A673 (cell line): ENCODE results near the gene FBLN1. TPM values are rescaled to one million over a fixed set of nuclear protein-coding genes. Genes with fewer than 3 reads are reported as not detected.

ENCODE experiments used
- BruUV-seq: library from RNA; stranded (reverse); fragments of 400-500 nt; replicated peaks from 2 replicates; lab custom pipeline; 2021; lab: Mats Ljungman, UMichigan
- CTCF ChIA-PET: fragments of 300-600 bp; sonication (Branson Sonifier 250); formaldehyde crosslinking; loops from one replicate; lab custom pipeline; 2022; ENCODE audit warnings: antibody characterized with exemption; lab: Charles Lee
- POLR2A ChIA-PET: fragments of 300-600 bp; sonication (Branson Sonifier 250); formaldehyde crosslinking; loops from one replicate; lab custom pipeline; 2022; ENCODE audit warnings: antibody characterized with exemption; ENCODE audit not compliant: low non-redundant PET; lab: Charles Lee
- DNase-seq: peaks from one replicate; pipeline ENCODE4 v3.0.0-alpha.2; 2015; ENCODE audit warnings: low spot score
- H3K27ac ChIP-seq: fragments of 200-600 bp; sonication (generic); 2 replicates; pipeline ENCODE4 v1.5.1; 2016; ENCODE audit warnings: mixed run types, low read depth, mild to moderate bottlenecking, mixed read lengths, antibody characterized with exemption, low read length; ENCODE audit not compliant: poor library complexity, severe bottlenecking
- H3K27me3 ChIP-seq: fragments of 200-600 bp; sonication (generic); replicated peaks from 2 replicates; pipeline ENCODE4 v1.6.1; 2017; ENCODE audit warnings: mixed run types, low read depth, mild to moderate bottlenecking, mixed read lengths, antibody characterized with exemption, low read length; ENCODE audit not compliant: insufficient read depth, poor library complexity
- H3K36me3 ChIP-seq: fragments of 200-600 bp; sonication (generic); 2 replicates; pipeline ENCODE4 v1.6.1; 2016; ENCODE audit warnings: mixed run types, mild to moderate bottlenecking, mixed read lengths, antibody characterized with exemption, low read length; ENCODE audit not compliant: insufficient read depth, poor library complexity, severe bottlenecking
- H3K4me1 ChIP-seq: fragments of 200-600 bp; sonication (generic); 2 replicates; pipeline ENCODE4 v1.6.1; 2017; ENCODE audit warnings: mixed run types, mild to moderate bottlenecking, mixed read lengths, antibody characterized with exemption, low read length; ENCODE audit not compliant: insufficient read depth, poor library complexity, severe bottlenecking
- H3K4me3 ChIP-seq: fragments of 200-600 bp; sonication (generic); 2 replicates; pipeline ENCODE4 v1.5.1; 2016; ENCODE audit warnings: low read depth, mixed run types, mild to moderate bottlenecking, mixed read lengths, low read length; ENCODE audit not compliant: poor library complexity, severe bottlenecking
- H3K9me3 ChIP-seq: fragments of 200-600 bp; sonication (generic); 2 replicates; pipeline ENCODE4 v1.6.1; 2016; ENCODE audit warnings: mixed run types, low read depth, mild to moderate bottlenecking, mixed read lengths, antibody characterized with exemption, low read length; ENCODE audit not compliant: poor library complexity, severe bottlenecking
- EZH2 ChIP-seq: fragments of 200-600 bp; sonication (generic); IDR thresholded peaks from 2 replicates; pipeline ENCODE4 v1.6.1; 2017; ENCODE audit warnings: borderline replicate concordance, low read depth, mild to moderate bottlenecking, mixed read lengths, antibody characterized with exemption, low read length; ENCODE audit not compliant: poor library complexity, severe bottlenecking
- intact Hi-C: fragments of 100-400 bp; cut with micrococcal nuclease; formaldehyde crosslinking; loops from one replicate; pipeline ENCODE4 v1.10.0; 2022; ENCODE audit not compliant: unreplicated experiment
- total RNA-seq: library from RNA; stranded (reverse); gene quantifications from 2 replicates; pipeline ENCODE4 v1.2.3, GENCODE V29; 2021
- TF ChIP-seq, protein P1 (sequence below): fragments of 300-800, 200-600 bp; sonication (generic); conservative IDR thresholded peaks from 2 replicates; pipeline ENCODE4 v1.5.1; 2017; ENCODE audit warnings: low read depth, mild to moderate bottlenecking, antibody characterized with exemption, low read length, moderate library complexity, mixed read lengths

FBLN1 gene
- total RNA-seq, 1 experiment from 2014 or later, result 96.4 TPM

DNA sequence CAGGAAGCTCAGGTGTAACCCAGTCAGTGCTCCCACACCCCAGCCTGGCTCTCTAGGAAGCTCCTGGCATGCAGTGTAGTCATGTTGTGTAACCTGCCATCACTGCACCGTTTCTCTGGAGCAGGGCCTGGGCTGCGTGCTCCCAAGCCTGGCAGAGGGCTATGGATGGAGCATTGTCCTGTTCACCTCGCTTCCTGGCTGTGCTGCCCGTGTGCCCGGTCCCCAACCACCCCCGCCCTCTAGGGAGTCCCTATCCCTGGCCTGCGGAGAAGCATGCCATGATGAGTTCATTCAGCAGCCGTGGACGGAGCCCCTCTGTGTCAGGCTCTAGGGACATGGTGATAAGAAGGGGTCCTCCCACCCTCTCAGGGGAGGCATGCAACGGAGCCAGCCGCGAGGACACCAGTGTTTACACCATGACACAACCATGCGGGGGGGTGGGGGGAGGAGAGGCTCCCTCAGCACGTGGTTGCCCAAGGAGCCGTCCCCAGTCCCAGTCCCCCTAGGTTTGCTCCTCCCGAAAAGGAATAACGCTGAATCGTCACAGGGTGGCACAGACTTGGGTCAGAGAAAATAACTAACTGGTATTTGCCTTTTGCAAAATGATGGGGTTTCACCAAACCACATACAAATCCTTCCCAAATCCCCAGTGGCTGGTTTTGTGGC is 73.1 kb downstream of the FBLN1 start:
- CTCF ChIA-PET, result no interaction called here
- H3K9me3 ChIP-seq, result peaks cover 4% of the 10 kb centered on the region
- no peak for TF ChIP-seq EZH2
- TF ChIP-seq, protein P1, sequence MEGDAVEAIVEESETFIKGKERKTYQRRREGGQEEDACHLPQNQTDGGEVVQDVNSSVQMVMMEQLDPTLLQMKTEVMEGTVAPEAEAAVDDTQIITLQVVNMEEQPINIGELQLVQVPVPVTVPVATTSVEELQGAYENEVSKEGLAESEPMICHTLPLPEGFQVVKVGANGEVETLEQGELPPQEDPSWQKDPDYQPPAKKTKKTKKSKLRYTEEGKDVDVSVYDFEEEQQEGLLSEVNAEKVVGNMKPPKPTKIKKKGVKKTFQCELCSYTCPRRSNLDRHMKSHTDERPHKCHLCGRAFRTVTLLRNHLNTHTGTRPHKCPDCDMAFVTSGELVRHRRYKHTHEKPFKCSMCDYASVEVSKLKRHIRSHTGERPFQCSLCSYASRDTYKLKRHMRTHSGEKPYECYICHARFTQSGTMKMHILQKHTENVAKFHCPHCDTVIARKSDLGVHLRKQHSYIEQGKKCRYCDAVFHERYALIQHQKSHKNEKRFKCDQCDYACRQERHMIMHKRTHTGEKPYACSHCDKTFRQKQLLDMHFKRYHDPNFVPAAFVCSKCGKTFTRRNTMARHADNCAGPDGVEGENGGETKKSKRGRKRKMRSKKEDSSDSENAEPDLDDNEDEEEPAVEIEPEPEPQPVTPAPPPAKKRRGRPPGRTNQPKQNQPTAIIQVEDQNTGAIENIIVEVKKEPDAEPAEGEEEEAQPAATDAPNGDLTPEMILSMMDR, result no peak
- POLR2A ChIA-PET, result no interaction called here
- no peak for DNase-seq
- H3K4me1 ChIP-seq, result no peaks in the 10 kb centered on the region
- no peaks in the 10 kb centered on the region for H3K27me3 ChIP-seq
- H3K4me3 ChIP-seq, result no peak overlapping the region
- no peaks in the 10 kb centered on the region for H3K36me3 ChIP-seq
- H3K27ac ChIP-seq, result no peak overlapping the region
- BruUV-seq, result no TSS peak
- intact Hi-C loops, result loop anchor here (10.0 kb wide), 1 partner anchor 289 kb away; no protein-coding TSS in a partner anchor

DNA sequence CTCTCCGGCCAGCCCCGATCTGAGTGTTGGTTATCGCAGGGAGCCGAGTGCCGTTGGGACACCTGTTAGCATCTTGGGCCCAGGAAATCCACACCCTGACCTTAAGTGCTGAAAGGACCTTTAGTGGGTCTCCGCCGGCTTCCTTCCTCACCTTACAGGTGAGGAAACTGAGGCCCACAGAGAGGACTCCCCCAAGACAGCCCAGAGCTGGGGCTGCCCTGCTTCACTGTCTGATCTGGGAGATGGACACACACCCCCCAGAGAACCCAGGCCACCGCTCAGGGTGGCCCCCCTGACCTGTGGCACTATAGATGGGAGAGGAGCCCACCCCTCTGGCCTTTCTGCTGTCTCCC is 73.6 kb downstream of the FBLN1 start:
- Histone ChIP-seq H3K27ac (no peak overlapping the region), H3K36me3 (no peaks in the 10 kb centered on the region), H3K27me3 (no peaks in the 10 kb centered on the region), H3K9me3 (peaks cover 1% of the 10 kb centered on the region), H3K4me1 (no peaks in the 10 kb centered on the region), H3K4me3 (no peak overlapping the region)
- DNase-seq, result no peak
- ChIA-PET CTCF (no interaction called here), POLR2A (no interaction called here)
- no peak for TF ChIP-seq EZH2
- TF ChIP-seq, protein P1, result no peak
- intact Hi-C loops, result loop anchor here (10.0 kb wide), 1 partner anchor 289 kb away; no protein-coding TSS in a partner anchor
- BruUV-seq, result no TSS peak

DNA sequence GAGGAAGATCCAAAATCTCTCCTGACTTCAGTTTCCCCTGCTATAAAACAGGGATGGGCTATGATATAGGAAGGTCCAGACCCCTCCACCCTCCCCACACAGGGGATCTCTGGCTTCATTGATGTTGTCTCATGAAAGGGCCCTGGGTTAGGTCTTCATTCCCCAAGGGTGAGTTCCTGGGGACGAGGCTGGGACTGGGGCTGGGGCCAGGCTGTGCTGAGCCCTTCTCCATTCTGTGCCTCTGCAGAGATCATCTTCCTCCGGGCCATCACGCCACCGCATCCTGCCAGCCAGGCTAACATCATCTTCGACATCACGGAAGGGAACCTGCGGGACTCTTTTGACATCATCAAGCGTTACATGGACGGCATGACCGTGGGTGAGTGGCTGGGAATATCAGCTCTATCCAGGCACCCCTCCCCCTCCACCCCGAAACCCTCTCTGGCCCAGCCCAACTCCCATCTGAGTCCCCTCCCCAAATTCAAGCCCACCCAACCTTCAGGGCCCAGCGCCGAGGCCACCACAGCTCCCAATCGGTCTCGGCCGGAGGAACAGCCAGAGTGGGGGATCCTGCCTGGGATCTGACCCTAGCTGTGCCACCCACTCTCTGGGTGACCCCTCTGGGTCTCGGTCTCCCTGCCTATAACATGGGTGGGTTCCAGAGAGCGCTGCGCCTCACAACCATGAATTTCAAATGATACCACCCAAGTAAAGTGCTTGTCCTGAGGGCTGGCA is 74.2 kb downstream of the FBLN1 start:
- no peak overlapping the region for H3K4me3 ChIP-seq
- CTCF ChIA-PET, result no interaction called here
- intact Hi-C loops, result loop anchor here (10.0 kb wide), 1 partner anchor 288 kb away; no protein-coding TSS in a partner anchor
- no peaks in the 10 kb centered on the region for H3K4me1 ChIP-seq
- H3K27me3 ChIP-seq, result no peaks in the 10 kb centered on the region
- no peaks in the 10 kb centered on the region for H3K9me3 ChIP-seq
- H3K27ac ChIP-seq, result no peak overlapping the region
- H3K36me3 ChIP-seq, result no peaks in the 10 kb centered on the region
- POLR2A ChIA-PET, result no interaction called here
- TF ChIP-seq, protein P1, result no peak
- TF ChIP-seq EZH2, result no peak
- BruUV-seq, result no TSS peak
- DNase-seq, result no peak
